H4 (cell line): ENCODE measurements around the gene ATG2B. TPM values are rescaled to one million over a fixed set of nuclear protein-coding genes. Genes with fewer than 3 reads are reported as not detected.

Experiments used
- DNase-seq: peaks from one replicate; pipeline ENCODE4 v3.0.0-alpha.2; 2015; ENCODE audit warnings: low spot score
- total RNA-seq: library from RNA; depleted of rRNA; stranded (reverse); fragments of >200 nt; shearing (Covaris generic); gene quantifications from 2 replicates; pipeline ENCODE4 v1.2.3, GENCODE V29; 2014

The ATG2B gene
- total RNA-seq, 1 experiment from 2014 or later: 5.6 TPM

DNA sequence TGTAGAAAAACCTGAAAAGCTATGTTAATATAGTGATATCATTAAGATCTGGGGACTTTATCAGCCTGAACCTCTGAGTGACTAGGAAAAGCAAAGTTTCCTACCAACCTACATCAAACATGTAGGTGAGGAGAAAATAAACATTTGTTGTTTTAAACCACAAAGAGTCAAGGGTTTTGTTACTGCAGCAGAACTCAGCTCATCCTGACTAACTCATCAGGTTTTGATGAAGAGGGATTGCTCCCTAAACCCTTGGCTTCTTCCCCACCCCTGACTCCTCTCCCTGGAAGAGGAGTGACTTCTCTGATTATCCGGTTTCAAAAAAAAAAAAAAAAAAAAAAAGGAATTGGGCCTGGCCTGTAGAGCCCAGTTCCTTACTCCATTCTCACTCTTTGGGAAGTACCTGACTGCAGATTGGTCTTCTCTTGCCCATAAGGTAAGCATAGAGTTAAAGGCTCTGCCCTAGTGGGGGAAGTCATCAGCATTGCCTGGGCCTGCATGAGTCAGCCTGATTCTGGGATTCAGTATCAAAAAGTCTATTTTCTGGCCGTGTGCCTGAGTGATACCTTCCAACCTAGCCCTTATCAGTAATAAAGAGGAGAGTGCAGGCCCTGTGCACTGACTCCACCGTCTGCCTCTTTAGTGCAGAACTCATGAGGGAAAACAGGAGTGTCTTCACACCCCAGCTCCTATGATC lies 90.2 kb downstream of the ATG2B start:
- no peak for DNase-seq

- DNase-seq: no peak
These were observed 91.7 kb downstream of the ATG2B start for GRCh38 chr14:96271421-96271762.

GRCh38 chr14:96270565-96271420 lies 92.3 kb downstream of the ATG2B start:
- DNase-seq: no peak

- DNase-seq: no peak
These were observed 93.8 kb downstream of the ATG2B start for GRCh38 chr14:96269359-96269710.

GRCh38 chr14:96268431-96269358 lies 94.4 kb downstream of the ATG2B start:
- peak; percentile 85 for DNase-seq

GRCh38 chr14:96267916-96268315 lies 95.2 kb downstream of the ATG2B start:
- DNase-seq: no peak

DNA sequence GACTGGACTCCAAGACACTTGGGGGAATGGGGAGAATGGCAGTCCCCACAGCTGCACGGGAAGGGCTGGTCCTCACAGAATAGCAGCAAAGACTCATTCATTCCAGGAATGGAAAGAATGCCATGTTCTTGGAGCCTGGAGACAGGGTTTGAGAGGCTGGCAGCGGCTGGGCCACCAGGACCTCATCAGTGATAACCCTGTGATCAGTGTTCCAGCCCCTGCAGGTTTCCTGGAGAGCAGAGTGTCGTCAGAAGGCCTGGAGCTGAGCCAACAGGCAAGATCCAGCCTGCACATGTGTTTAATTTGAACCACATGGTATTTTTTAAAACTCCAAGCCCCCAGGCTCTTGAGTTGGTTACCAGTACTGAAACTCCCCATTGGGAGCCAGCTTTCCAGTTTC lies 95.8 kb downstream of the ATG2B start:
- DNase-seq: peak; percentile 72

GRCh38 chr14:96265383-96266095 lies 97.6 kb downstream of the ATG2B start:
- DNase-seq: no peak

- no peak for DNase-seq
These were observed 98.3 kb downstream of the ATG2B start for GRCh38 chr14:96264853-96265252.

DNA sequence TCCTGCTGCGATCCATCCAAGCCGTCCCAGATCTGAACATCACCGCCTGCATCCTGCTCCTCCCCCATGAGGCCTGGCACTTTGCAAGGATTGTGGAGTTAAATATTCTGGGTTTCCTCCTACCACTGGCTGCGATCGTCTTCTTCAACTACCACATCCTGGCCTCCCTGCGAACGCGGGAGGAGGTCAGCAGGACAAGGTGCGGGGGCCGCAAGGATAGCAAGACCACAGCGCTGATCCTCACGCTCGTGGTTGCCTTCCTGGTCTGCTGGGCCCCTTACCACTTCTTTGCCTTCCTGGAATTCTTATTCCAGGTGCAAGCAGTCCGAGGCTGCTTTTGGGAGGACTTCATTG lies 99.0 kb downstream of the ATG2B start:
- no peak for DNase-seq

- DNase-seq: no peak
These were observed 99.6 kb downstream of the ATG2B start for GRCh38 chr14:96263347-96264199.

GRCh38 chr14:96261772-96262655 lies 101.1 kb downstream of the ATG2B start:
- no peak for DNase-seq

GRCh38 chr14:96261053-96261452 lies 102.1 kb downstream of the ATG2B start:
- DNase-seq: no peak

GRCh38 chr14:96260341-96260821 lies 102.8 kb downstream of the ATG2B start:
- no peak for DNase-seq

- no peak for DNase-seq
These were observed 105.2 kb downstream of the ATG2B start for GRCh38 chr14:96257900-96258299.

DNA sequence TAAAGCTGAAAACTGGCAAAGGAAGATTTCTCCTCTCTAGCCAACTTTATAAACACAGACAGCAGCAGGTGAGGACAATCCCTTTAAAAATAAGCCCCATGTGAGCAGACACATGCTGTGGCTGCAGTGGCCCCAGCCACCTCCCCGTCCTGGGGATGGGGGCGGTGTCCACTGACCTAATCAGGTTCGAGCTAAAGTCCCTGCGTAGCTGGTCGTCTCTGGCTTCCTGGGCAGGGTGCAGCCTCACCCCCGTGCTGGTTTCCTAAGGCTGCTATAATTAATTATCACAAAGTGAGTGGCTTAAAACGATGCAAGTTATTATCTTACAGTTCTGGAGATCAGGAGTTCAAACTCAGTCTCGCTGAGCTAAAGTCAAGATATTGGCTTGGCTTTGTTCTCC lies 106.1 kb downstream of the ATG2B start:
- DNase-seq: no peak

DNA sequence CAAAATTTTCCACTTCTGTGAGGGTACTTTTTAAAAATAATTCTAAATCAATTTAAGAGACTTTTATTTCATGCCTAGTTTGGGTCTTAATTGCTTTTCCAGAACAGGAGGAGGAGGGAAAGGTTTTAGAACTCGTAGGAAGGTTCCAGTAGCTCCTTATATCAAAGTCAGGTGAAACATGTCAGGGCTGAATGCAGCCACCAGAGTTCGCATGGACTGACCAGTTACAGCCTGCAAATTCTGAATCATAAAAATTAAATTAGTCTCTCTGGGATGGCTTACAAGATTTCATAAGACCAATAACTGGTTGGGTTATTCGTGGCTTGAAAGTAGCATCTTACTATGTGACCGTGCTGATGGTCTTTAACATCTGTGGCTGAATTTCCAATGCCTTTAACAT lies 106.7 kb downstream of the ATG2B start:
- DNase-seq: no peak

DNA sequence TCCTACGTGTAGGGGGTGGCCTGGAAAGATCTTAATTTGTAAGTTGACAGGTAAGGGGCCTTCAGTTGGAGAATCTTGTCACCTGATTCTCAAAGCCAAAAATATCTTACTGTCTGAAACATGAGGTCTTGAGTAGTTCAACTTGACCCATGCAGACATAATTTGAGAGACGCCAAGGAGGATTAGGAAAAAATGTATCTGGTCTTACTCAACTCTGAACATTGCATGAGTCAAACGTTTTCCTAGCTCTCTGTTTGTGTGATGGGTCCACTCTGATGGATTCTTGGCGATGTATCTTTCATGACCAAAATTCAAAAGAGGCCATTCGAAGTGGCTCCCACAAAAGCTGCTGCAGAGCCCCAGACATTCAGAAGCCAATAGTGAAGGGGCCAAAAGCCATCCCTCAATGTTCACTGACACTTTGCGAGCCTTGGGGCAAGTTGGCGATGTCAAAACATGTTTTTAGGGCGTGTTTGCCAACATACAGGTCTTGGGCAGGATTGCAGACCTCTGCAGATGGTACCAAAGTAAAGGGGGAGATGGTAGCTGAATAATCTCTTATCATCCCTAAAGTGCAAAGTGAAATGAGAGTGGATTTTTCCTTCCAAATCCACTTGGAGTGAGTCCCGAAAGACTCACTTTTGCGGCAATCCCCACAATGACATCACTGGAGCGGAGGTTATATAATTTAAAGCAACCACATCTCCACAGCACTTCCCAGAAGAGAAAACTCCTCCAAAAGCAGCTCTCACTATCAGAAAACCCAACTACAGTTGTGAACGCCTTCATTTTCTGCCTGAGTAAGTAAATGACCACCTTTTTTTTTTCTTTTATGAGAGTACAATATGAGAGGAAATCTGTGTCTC lies 107.4 kb downstream of the ATG2B start, which contains the start of gene BDKRB1:
BDKRB1 (plus strand) TSS at position 710 of the 866 bp plus-strand sequence. CDS start 7,473 bp downstream, outside the sequence.
- no peak for DNase-seq
